Neural progenitor cell (in vitro differentiated cells): ENCODE measurements around the gene IQSEC1.

Experiments
- EZH2 ChIP-seq: fragments of 200-600 bp; sonication (generic); IDR thresholded peaks from 2 replicates; pipeline ENCODE4 v1.6.1; 2017; ENCODE audit warnings: antibody characterized with exemption, mild to moderate bottlenecking, moderate library complexity
- EZH2phosphoT487 ChIP-seq: fragments of 200-600 bp; sonication (generic); IDR thresholded peaks from 2 replicates; pipeline ENCODE4 v1.6.1; 2017; ENCODE audit warnings: antibody characterized with exemption
- TF ChIP-seq, protein P1 (sequence below): fragments of 200-600 bp; sonication (generic); IDR thresholded peaks from 2 replicates; pipeline ENCODE4 v1.5.1; 2017; ENCODE audit warnings: antibody characterized with exemption, mild to moderate bottlenecking

DNA sequence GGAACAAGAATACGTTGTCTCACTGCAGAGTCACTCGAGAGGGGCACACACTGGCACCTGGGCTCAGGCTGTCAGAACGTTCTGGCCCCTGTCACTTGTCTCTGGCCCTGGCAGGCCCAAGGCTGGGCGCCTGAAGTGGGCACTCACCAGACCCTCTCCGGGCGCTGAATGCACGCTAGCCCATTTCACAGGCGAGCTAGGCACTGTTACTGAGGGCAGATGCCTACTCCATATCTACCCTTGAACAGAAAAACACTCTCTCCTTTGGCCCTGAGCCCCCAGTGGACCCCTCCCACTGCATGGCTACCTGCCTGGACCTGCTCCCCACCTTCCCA is 42.3 kb upstream of the IQSEC1 start:
- TF ChIP-seq, protein P1, sequence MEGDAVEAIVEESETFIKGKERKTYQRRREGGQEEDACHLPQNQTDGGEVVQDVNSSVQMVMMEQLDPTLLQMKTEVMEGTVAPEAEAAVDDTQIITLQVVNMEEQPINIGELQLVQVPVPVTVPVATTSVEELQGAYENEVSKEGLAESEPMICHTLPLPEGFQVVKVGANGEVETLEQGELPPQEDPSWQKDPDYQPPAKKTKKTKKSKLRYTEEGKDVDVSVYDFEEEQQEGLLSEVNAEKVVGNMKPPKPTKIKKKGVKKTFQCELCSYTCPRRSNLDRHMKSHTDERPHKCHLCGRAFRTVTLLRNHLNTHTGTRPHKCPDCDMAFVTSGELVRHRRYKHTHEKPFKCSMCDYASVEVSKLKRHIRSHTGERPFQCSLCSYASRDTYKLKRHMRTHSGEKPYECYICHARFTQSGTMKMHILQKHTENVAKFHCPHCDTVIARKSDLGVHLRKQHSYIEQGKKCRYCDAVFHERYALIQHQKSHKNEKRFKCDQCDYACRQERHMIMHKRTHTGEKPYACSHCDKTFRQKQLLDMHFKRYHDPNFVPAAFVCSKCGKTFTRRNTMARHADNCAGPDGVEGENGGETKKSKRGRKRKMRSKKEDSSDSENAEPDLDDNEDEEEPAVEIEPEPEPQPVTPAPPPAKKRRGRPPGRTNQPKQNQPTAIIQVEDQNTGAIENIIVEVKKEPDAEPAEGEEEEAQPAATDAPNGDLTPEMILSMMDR, result no peak
- TF ChIP-seq EZH2 (no peak), EZH2phosphoT487 (no peak)
